Natural killer cell (primary cell): ENCODE results near the gene JUND. TPM values are rescaled to one million over a fixed set of nuclear protein-coding genes. Genes with fewer than 3 reads are reported as not detected.
"Not testable (repeated sequence)": the region's sequence is repeated elsewhere in the genome, so short reads cannot be mapped to it uniquely, and the experiment has no call there.

Experiments used
- ATAC-seq, 3 donors: fragments of 150-1000 bp in 2 of 3; fragments of 200-7000 bp in 1 of 3; cut with Tn5 transposase; 1 replicate in 1 of 3; 2 replicates in 2 of 3; pipeline ENCODE4 v1.10.0; 2021; ENCODE audit warnings: mild to moderate bottlenecking in 2 of 3, moderate library complexity in 2 of 3
- DNase-seq, 2 donors: peaks; one replicate each; pipeline versions ENCODE4 v3.0.0 to v3.0.0-alpha.2; 2013 to 2021; ENCODE audit warnings: mixed read lengths in 1 of 2
- H3K27ac ChIP-seq: one replicate; pipeline ENCODE4 v1.5.1; 2013; ENCODE audit warnings: mild to moderate bottlenecking, low read length
- H3K27me3 ChIP-seq: one replicate; pipeline ENCODE4 v1.6.1; 2013; ENCODE audit warnings: low read length; ENCODE audit not compliant: control insufficient read depth, insufficient read depth
- H3K36me3 ChIP-seq: one replicate; pipeline ENCODE4 v1.6.1; 2013; ENCODE audit warnings: low read length; ENCODE audit not compliant: control insufficient read depth, insufficient read depth
- H3K4me1 ChIP-seq: one replicate; pipeline ENCODE4 v1.6.1; 2013; ENCODE audit warnings: low read length; ENCODE audit not compliant: control insufficient read depth, insufficient read depth
- H3K4me3 ChIP-seq: one replicate; pipeline ENCODE4 v1.5.1; 2013; ENCODE audit warnings: low read length
- H3K9me3 ChIP-seq: one replicate; pipeline ENCODE4 v1.6.1; 2013; ENCODE audit warnings: low read length; ENCODE audit not compliant: control insufficient read depth, insufficient read depth
- H3K27ac Mint-ChIP-seq, 2 donors: one replicate each; pipeline ENCODE4 v1.8.0; 2022; ENCODE audit warnings: mild to moderate bottlenecking in 2 of 2, mixed read lengths in 2 of 2, moderate library complexity in 1 of 2
- H3K27me3 Mint-ChIP-seq, 2 donors: one replicate each; pipeline ENCODE4 v1.8.0; 2022; ENCODE audit warnings: low read depth in 2 of 2, mixed read lengths in 2 of 2
- H3K36me3 Mint-ChIP-seq: one replicate; pipeline ENCODE4 v1.8.0; 2022; ENCODE audit warnings: mixed read lengths
- H3K4me1 Mint-ChIP-seq, 2 donors: one replicate each; pipeline ENCODE4 v1.8.0; 2022; ENCODE audit warnings: mixed read lengths in 2 of 2
- H3K4me3 Mint-ChIP-seq: one replicate; pipeline ENCODE4 v1.8.0; 2022; ENCODE audit warnings: mild to moderate bottlenecking, moderate library complexity, mixed read lengths
- H3K9me3 Mint-ChIP-seq, 2 donors: one replicate each; pipeline ENCODE4 v1.8.0; 2022; ENCODE audit warnings: mixed read lengths in 2 of 2
- WGBS: methylation state at CpG from one replicate; pipeline ENCODE4 v1.1.7; 2013; ENCODE audit warnings: missing lambda C conversion rate; ENCODE audit not compliant: insufficient coverage; 5-methylcytosine and 5-hydroxymethylcytosine counted together
- intact Hi-C: fragments of 100-400 bp; cut with micrococcal nuclease; formaldehyde crosslinking; loops from one replicate; pipeline ENCODE4 v1.14.2; 2022
- total RNA-seq, 4 donors: library from RNA; stranded (reverse); fragments of 120-200 nt in 1 of 4; gene quantifications; one replicate each; pipeline versions ENCODE4 v1.2.3 to v1.2.4, GENCODE V29; 2013 to 2022
- TF ChIP-seq, protein P1 (sequence below): fragments of 200-600 bp; IDR thresholded peaks from one replicate; pipeline ENCODE4 v1.8.0; 2022; ENCODE audit warnings: antibody characterized with exemption

Gene JUND
- total RNA-seq, 3 donors from 2014 or later (not counting 1 experiment from before 2014, with no cell fraction given) = 1,182 to 2,122 (median 1,520) TPM

DNA sequence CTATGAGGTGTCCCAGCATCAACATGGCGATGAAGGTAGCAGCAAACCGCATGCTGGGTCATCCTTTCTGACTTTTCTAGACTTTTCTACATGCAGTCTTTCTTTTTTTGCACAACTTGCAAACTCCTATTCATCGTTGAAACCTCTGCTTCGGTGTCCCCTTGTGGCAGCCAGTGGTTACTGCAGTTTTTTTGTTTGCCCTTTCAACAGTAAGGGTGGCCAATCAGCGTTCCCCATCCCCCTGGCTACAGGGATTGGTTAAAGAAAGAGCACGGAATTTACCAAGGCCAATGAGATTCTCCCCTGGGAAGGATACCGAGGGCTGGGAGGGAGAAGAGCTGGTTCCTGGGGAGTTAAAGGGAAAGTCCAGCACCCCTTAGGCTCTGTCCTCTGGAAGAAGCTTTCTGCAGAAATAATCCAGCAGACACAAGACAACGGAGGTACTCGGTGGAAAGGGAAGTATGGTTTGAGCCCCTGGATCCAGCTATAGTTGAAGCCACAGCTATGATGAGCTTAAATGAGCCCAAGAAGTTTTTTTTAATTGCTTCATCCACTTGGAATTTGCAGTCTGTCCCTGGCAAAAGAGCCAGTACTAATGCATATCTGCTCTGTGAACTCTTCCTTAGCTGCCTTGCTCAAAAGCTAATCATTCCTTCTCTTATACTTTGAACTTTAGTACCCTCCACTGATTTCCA is 47.1 kb upstream of the JUND start:
- WGBS = 1% methylated on average over 9 of the region's 9 CpGs
- H3K9me3 Mint-ChIP-seq = no peaks in the 10 kb centered on the region
- intact Hi-C loops = loop anchor here (1.0 kb wide), 3 partner anchors 49 to 136 kb away; no protein-coding TSS in a partner anchor
- H3K36me3 Mint-ChIP-seq = no peaks in the 10 kb centered on the region
- no peak overlapping the region for H3K4me3 ChIP-seq
- H3K4me3 Mint-ChIP-seq = peak overlapping the region; percentile 45
- H3K27ac ChIP-seq = no peak overlapping the region
- H3K9me3 ChIP-seq = no peaks in the 10 kb centered on the region
- no peaks in the 10 kb centered on the region for H3K27me3 ChIP-seq
- H3K27me3 Mint-ChIP-seq = no peaks in the 10 kb centered on the region
- DNase-seq = peak; percentile 78 to 94
- H3K4me1 ChIP-seq = peaks cover 20% of the 10 kb centered on the region
- H3K27ac Mint-ChIP-seq = peak overlapping the region; percentile 38 to 52
- TF ChIP-seq, protein P1, sequence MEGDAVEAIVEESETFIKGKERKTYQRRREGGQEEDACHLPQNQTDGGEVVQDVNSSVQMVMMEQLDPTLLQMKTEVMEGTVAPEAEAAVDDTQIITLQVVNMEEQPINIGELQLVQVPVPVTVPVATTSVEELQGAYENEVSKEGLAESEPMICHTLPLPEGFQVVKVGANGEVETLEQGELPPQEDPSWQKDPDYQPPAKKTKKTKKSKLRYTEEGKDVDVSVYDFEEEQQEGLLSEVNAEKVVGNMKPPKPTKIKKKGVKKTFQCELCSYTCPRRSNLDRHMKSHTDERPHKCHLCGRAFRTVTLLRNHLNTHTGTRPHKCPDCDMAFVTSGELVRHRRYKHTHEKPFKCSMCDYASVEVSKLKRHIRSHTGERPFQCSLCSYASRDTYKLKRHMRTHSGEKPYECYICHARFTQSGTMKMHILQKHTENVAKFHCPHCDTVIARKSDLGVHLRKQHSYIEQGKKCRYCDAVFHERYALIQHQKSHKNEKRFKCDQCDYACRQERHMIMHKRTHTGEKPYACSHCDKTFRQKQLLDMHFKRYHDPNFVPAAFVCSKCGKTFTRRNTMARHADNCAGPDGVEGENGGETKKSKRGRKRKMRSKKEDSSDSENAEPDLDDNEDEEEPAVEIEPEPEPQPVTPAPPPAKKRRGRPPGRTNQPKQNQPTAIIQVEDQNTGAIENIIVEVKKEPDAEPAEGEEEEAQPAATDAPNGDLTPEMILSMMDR = peak; percentile 90
- H3K4me1 Mint-ChIP-seq = peaks cover 15% of the 10 kb centered on the region in 2 donors
- ATAC-seq = peak; percentile 98 to 99 (median 98)
- no peaks in the 10 kb centered on the region for H3K36me3 ChIP-seq

DNA sequence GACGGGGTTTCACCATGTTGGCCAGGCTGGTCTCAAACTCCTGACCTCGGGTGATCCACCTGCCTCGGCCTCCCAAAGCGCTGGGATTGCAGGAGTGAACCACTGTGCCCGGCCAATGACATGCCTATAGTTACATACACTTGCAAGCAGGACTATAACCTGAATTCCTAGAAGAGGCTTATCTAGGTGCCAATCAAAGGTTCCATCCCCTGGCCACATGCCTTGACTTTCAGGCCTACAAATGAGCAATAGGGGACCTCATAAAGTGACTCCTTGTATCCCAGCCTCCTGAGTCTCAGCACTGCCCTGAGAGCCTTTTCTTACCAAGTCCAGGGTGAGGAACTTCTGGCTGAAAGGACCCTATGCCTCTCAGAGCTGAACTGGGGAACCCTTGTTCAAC is 45.4 kb upstream of the JUND start:
- intact Hi-C loops = no loop called here

DNA sequence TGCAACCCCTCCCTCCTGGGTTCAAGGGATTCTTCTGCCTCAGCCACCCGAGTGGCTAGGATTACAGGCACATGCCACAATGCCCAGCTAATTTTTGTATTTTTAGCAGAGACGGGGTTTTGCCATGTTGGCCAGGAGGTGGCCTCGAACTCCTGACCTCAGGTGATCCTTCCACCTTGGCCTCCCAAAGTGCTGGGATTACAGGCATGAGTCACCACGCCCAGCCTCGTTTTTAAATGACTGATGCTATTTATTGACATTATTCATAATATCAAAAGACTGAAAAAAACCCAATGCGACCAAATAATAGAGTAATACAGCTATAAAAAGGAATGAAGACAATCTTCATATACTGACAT is 42.9 kb upstream of the JUND start:
- H3K27ac ChIP-seq, H3K27me3 Mint-ChIP-seq, intact Hi-C loops, H3K4me3 Mint-ChIP-seq, H3K9me3 Mint-ChIP-seq, H3K36me3 Mint-ChIP-seq, H3K27me3 ChIP-seq, H3K4me3 ChIP-seq, H3K9me3 ChIP-seq, H3K36me3 ChIP-seq, ATAC-seq, DNase-seq: not testable (repeated sequence)
- Mint-ChIP-seq H3K4me1 (peaks cover 46% of the 10 kb centered on the region in 2 donors), H3K27ac (peak overlapping the region; percentile 96)
- H3K4me1 ChIP-seq = peaks cover 56% of the 10 kb centered on the region
- WGBS = 91% methylated on average over 3 of the region's 6 CpGs

More for the DNA sequence above, 45.4 kb upstream of the JUND start:
- no peak for DNase-seq
- H3K4me1 ChIP-seq = peaks cover 33% of the 10 kb centered on the region
- no peaks in the 10 kb centered on the region for H3K27me3 ChIP-seq
- no peaks in the 10 kb centered on the region for H3K36me3 ChIP-seq
- no peak overlapping the region for H3K4me3 ChIP-seq
- Mint-ChIP-seq H3K27me3 (no peaks in the 10 kb centered on the region), H3K4me3 (no peak overlapping the region), H3K9me3 (no peaks in the 10 kb centered on the region), H3K27ac (no peak overlapping the region), H3K4me1 (peaks cover 31% of the 10 kb centered on the region in 2 donors), H3K36me3 (no peaks in the 10 kb centered on the region)
- no peak overlapping the region for H3K27ac ChIP-seq
- 91% methylated on average over 4 of the region's 5 CpGs for WGBS
- no peak for ATAC-seq
- TF ChIP-seq, protein P1 = no peak
- no peaks in the 10 kb centered on the region for H3K9me3 ChIP-seq

DNA sequence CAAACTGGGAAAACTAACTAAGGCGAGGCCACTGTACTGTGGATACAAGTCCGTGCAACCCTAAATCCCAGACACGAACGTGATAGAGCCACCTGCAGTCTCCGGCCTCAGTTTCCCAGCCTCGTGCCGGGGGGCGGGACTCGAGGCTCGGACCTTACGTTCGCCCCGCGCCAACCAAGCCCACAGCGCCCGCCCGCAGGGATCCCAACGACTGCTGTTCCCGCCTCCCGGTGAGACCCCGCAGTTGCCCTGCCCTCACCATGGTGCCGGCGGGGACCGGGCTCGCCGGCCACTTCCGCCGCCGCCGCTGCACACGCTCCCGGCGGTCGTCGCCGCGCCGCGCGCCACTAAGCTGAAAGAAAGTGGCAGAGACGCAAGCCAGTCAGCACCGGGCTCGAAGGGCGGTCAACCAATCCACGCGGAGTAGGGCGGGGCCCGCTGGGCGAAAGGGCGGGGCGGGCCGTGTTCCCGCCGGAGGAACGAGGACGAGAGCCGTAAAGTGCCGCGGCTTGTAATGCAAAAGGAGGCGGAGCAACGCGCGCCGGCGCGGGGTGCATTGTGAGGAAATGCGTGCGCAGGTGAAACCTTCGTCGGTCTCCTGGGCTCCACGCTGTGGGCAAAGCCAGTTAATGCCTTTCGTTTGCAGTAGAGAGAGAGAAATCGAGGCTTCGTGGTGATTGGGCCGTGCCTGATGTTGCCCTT is 41.5 kb upstream of the JUND start, which contains the start of gene LSM4:
LSM4 (minus strand) TSS at position 318 of the 702 bp plus-strand sequence; CDS start at position 262, 56 bp downstream.
- H3K27ac Mint-ChIP-seq = peak within 1 kb of the TSS; percentile 96
- H3K36me3 ChIP-seq = no peaks in the 10 kb centered on the region
- no peaks in the 10 kb centered on the region for H3K9me3 Mint-ChIP-seq
- no peaks in the 10 kb centered on the region for H3K9me3 ChIP-seq
- no peaks in the 10 kb centered on the region for H3K27me3 ChIP-seq
- TF ChIP-seq, protein P1 = peak; percentile 56
- H3K4me3 ChIP-seq = peak within 1 kb of the TSS; percentile 79
- H3K4me3 Mint-ChIP-seq = peak within 1 kb of the TSS; percentile 87
- H3K4me1 Mint-ChIP-seq = peaks cover 48% of the 10 kb centered on the region in 2 donors
- intact Hi-C loops = loop anchor here (1.0 kb wide), 3 partner anchors 18 to 44 kb away; no protein-coding TSS in a partner anchor
- H3K36me3 Mint-ChIP-seq = no peaks in the 10 kb centered on the region
- H3K27me3 Mint-ChIP-seq = no peaks in the 10 kb centered on the region
- peak; percentile 97 to 100 for DNase-seq
- peaks cover 58% of the 10 kb centered on the region for H3K4me1 ChIP-seq
- WGBS = under 1% methylated on average over 75 of the region's 75 CpGs
- peak; percentile 91 to 99 (median 92) for ATAC-seq
- peak within 1 kb of the TSS; percentile 91 for H3K27ac ChIP-seq
